Right lobe of liver (tissue), 4 donors: ENCODE results near the gene HOXA13.

ENCODE experiments used
- CTCF ChIP-seq, 4 donors: fragments of 200-600 bp in 3 of 4; fragments of 450-650 bp in 1 of 4; IDR thresholded peaks; one replicate each; pipeline versions ENCODE4 v1.5.1 to v1.8.0; 2016 to 2022; ENCODE audit warnings: antibody characterized with exemption in 4 of 4, mild to moderate bottlenecking in 2 of 4
- POLR2A ChIP-seq: fragments of 450-650 bp; IDR thresholded peaks from one replicate; pipeline ENCODE4 v1.6.1; 2017; ENCODE audit warnings: antibody characterized with exemption, mild to moderate bottlenecking
- donor health status: DM: no; HTN: no; CAD: no.
- donor health status: DM: no; HTN: no; CAD: no.
- donor health status: DM: no; HTN: yes; CAD: no.

DNA sequence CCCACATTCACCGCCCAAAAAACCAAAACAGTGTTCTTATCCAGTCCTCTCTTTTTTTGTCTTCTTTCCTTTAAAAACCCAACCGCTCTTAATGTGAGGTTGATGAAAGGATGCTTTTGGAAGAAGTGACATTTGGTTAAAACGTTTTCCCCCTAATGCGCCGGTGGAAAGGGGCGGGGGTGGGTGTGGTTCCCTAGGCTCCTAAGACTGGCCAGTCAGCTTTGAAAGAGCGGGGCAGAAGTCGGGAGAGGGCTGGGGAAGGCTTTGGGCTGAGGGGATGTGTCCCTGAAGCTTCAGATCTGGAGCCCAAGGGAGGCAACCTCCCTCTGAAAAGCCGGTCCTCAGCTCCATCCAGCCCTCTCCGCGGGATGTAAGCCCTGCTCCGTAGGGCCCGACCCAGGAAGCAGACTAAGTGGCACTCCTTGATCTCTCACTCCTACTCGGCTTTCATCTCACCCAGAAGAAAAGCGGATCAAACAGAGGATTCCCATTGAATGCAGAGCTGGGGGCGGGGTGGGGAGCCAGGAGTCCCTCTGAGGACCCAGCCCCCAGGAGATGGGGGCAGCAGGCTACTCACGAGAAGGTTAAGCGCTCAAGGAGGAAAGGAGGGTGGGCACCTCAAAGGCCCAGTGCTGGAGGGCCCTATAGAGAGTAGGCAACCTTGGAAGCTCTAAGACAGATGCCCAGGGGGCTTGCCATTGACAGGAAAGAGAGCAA, 40.3 kb upstream of the HOXA13 start:
- TF ChIP-seq CTCF (IDR thresholded peaks at IDR 0.05) = no peak
- no peak for TF ChIP-seq POLR2A
